PFSK-1 (cell line): ENCODE data around the gene COPS8.

ENCODE experiments used
- POLR2AphosphoS5 ChIP-seq: IDR thresholded peaks from 2 replicates; pipeline ENCODE4 v1.6.1; 2012; ENCODE audit warnings: low read depth, mild to moderate bottlenecking, control low read depth, low read length, moderate library complexity
- SIN3A ChIP-seq: IDR thresholded peaks from 2 replicates; pipeline ENCODE4 v1.6.1; 2012; ENCODE audit warnings: mild to moderate bottlenecking, low read length, moderate library complexity, borderline replicate concordance; ENCODE audit not compliant: insufficient read depth
- TAF1 ChIP-seq: IDR thresholded peaks from 2 replicates; pipeline ENCODE4 v1.6.1; 2012; ENCODE audit warnings: low read length, control low read depth, borderline replicate concordance; ENCODE audit not compliant: insufficient read depth
- TF ChIP-seq, protein P1 (sequence below), 2 experiments: IDR thresholded peaks; 2 replicates each; pipeline versions ENCODE4 v1.6.1 to v1.8.0; 2011 to 2012; ENCODE audit warnings: low read depth in 2 of 2, low read length in 2 of 2, control low read depth in 1 of 2, inconsistent platforms in 1 of 2, mild to moderate bottlenecking in 1 of 2, moderate library complexity in 1 of 2; ENCODE audit not compliant: insufficient read depth in 1 of 2

DNA sequence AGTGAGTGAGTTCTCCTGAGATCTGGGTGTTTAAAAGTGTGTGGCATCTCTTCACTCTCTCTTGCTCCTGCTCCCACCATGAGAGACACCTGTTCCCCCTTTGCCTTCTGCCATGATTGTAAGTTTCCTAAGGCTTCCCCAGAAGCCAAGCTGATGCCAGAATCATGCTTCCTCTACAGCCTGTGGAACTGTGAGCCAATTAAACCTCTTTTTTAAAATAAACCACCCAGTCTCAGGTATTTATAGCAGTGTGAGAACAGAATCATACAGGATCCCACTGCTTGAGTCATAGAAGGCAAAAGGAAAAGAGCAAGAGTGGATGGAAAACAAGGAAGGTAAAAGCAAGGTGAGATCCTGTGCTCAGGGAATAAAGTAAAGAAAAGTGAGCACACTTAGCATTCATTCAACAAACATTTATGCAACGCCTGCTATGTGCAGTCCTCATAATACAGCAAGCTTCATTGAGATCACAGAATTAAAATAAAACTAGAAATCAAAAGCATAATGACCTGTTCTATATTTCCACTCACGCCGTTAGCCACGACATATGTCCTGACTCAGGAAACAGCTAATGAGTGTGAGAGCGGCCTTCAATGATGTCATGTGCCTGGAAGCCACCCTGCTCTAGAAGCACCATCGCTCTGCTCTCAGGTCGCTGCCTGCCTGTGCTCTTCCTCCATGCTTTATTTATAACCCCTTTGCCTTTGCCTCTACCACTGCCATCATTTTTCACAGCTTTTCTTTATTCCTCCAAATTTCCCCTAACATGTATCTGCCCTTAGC, 11.3 kb upstream of the COPS8 start:
- TF ChIP-seq POLR2AphosphoS5, result no peak
- TF ChIP-seq, protein P1, sequence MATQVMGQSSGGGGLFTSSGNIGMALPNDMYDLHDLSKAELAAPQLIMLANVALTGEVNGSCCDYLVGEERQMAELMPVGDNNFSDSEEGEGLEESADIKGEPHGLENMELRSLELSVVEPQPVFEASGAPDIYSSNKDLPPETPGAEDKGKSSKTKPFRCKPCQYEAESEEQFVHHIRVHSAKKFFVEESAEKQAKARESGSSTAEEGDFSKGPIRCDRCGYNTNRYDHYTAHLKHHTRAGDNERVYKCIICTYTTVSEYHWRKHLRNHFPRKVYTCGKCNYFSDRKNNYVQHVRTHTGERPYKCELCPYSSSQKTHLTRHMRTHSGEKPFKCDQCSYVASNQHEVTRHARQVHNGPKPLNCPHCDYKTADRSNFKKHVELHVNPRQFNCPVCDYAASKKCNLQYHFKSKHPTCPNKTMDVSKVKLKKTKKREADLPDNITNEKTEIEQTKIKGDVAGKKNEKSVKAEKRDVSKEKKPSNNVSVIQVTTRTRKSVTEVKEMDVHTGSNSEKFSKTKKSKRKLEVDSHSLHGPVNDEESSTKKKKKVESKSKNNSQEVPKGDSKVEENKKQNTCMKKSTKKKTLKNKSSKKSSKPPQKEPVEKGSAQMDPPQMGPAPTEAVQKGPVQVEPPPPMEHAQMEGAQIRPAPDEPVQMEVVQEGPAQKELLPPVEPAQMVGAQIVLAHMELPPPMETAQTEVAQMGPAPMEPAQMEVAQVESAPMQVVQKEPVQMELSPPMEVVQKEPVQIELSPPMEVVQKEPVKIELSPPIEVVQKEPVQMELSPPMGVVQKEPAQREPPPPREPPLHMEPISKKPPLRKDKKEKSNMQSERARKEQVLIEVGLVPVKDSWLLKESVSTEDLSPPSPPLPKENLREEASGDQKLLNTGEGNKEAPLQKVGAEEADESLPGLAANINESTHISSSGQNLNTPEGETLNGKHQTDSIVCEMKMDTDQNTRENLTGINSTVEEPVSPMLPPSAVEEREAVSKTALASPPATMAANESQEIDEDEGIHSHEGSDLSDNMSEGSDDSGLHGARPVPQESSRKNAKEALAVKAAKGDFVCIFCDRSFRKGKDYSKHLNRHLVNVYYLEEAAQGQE (IDR thresholded peaks at IDR 0.05; ENCODE audit: insufficient read depth in 1 of 2, low read depth in 2 of 2, low read length in 2 of 2), result no peak
- TF ChIP-seq TAF1, result no peak
- no peak for TF ChIP-seq SIN3A
